AG04450 (cell line): ENCODE measurements around the gene BZW2. TPM values are rescaled to one million over a fixed set of nuclear protein-coding genes. Genes with fewer than 3 reads are reported as not detected.

Experiments used
- CTCF ChIA-PET: fragments of 300-600, 350-600 bp; formaldehyde crosslinking; extraction: SDS; loops from one replicate; lab custom pipeline; 2022; ENCODE audit warnings: antibody characterized with exemption, inconsistent platforms; lab: Charles Lee
- POLR2A ChIA-PET: fragments of 350-600 bp; formaldehyde crosslinking; extraction: SDS; loops from one replicate; lab custom pipeline; 2021; ENCODE audit warnings: antibody characterized with exemption, inconsistent platforms; lab: Yijun Ruan, JAX
- DNase-seq: peaks from one replicate; pipeline ENCODE4 v3.0.0-alpha.2; 2011; ENCODE audit warnings: low read depth, low spot score
- H3K27ac ChIP-seq: one replicate; pipeline ENCODE4 v1.5.1; 2012; ENCODE audit warnings: low read depth, low read length, control low read depth
- H3K27me3 ChIP-seq: one replicate; pipeline ENCODE4 v1.6.0; 2012; ENCODE audit warnings: low read length; ENCODE audit not compliant: control insufficient read depth, insufficient read depth
- H3K4me3 ChIP-seq: 2 replicates; pipeline ENCODE4 v1.5.1; 2011; ENCODE audit warnings: mild to moderate bottlenecking, low read depth, low read length, control low read depth
- H3K9me3 ChIP-seq: 2 replicates; pipeline ENCODE4 v1.5.1; 2012; ENCODE audit warnings: low read length; ENCODE audit not compliant: control insufficient read depth, insufficient read depth
- CTCF ChIP-seq: IDR thresholded peaks from 2 replicates; pipeline ENCODE4 v1.5.1; 2011; ENCODE audit warnings: low read depth, low read length, control low read depth, inconsistent platforms
- polyA plus RNA-seq: library from polyadenylated mRNA; depleted of rRNA; stranded (reverse); fragments of >200 nt; gene quantifications from 2 replicates; pipeline ENCODE4 v1.2.3, GENCODE V29; 2011

Gene BZW2
- polyA plus RNA-seq, 1 experiment: 84.4 TPM

GRCh38 chr7:16734148-16734726 lies 88.3 kb downstream of the BZW2 start:
- H3K4me3 ChIP-seq: no peak overlapping the region
- no peaks in the 10 kb centered on the region for H3K27me3 ChIP-seq
- ChIA-PET POLR2A (no interaction called here), CTCF (interaction anchor here (0.6 to 2.2 kb wide), 2 partner anchors 10 to 1081 kb away, joined by 3 to 7 read pairs; no protein-coding TSS in a partner anchor)
- TF ChIP-seq CTCF: no peak
- no peaks in the 10 kb centered on the region for H3K9me3 ChIP-seq
- DNase-seq: no peak
- no peak overlapping the region for H3K27ac ChIP-seq

DNA sequence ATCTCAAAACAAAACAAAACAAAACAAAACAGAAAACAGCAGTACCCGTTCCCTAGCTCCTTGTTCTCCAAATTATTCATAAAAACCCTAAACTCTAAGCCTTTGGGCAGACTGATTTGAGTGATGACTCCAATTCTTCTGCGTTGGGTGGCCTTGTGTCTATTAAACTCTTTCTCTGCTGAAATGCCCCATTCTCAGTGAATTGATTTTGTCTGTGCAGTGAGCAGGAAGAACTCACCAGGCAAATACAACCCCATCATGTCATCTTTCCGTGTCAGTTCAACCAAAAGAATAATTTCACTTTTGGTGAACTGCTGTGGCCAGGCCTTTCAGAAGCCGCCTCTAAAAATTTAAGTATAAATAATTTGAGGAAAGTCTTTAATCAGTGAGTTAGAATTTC lies 89.0 kb downstream of the BZW2 start:
- H3K27me3 ChIP-seq: no peaks in the 10 kb centered on the region
- no peak for TF ChIP-seq CTCF
- H3K4me3 ChIP-seq: no peak overlapping the region
- H3K9me3 ChIP-seq: no peaks in the 10 kb centered on the region
- DNase-seq: no peak
- ChIA-PET CTCF (interaction anchor here (0.6 to 2.2 kb wide), 2 partner anchors 9 to 1080 kb away, joined by 3 to 7 read pairs; no protein-coding TSS in a partner anchor), POLR2A (no interaction called here)
- H3K27ac ChIP-seq: no peak overlapping the region

GRCh38 chr7:16738011-16738688 lies 92.2 kb downstream of the BZW2 start:
- ChIA-PET CTCF (no interaction called here), POLR2A (no interaction called here)
- TF ChIP-seq CTCF: no peak
- no peaks in the 10 kb centered on the region for H3K27me3 ChIP-seq
- no peaks in the 10 kb centered on the region for H3K9me3 ChIP-seq
- no peak overlapping the region for H3K4me3 ChIP-seq
- no peak overlapping the region for H3K27ac ChIP-seq
- DNase-seq: no peak

DNA sequence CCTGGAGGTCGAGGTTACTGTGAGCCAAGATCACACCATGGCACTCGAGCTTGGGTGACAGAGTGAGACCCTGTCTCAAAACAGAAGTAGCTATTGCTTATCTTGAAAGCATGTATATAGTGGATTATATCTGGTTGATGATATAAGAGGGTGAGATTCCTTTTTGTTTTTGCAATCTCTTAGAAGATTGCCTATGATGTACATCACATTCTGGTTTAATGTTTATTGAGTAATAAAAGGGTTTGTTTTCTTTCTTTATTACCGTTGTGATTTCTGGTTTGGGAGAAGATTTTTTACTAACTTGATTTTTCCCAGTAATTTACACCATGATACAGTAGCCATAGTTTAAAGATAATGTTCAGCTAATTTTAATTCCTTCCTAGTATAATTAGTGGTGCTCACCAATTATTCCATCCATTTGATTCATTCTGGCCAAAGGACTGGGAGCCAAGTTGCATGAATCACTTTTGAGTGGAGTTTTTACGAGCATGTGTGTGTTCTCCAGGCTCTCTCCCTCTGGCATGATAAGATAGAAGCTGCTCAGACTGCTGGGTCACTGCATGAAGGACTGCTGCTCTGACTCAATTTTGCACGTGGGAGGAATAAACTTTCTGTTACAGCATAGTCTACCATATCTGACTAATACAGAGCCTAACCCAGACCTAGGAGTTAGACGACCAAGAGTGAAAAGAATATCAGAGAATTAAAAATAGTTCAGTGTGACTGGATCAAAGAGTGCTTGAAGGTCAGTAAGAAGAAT lies 94.1 kb downstream of the BZW2 start:
- H3K4me3 ChIP-seq: no peak overlapping the region
- no peaks in the 10 kb centered on the region for H3K27me3 ChIP-seq
- peak overlapping the region; percentile 77 for H3K27ac ChIP-seq
- peak; percentile 90 for DNase-seq
- no peak for TF ChIP-seq CTCF
- ChIA-PET POLR2A (interaction anchor here (0.6 to 1.3 kb wide), 2 partner anchors 95 to 414 kb away, joined by 3 read pairs; partner anchors contain the start of gene ANKMY2), CTCF (interaction anchor here (0.7 to 1.2 kb wide), 2 partner anchors 14 to 66 kb away, joined by 3 to 5 read pairs; partner anchors contain the start of gene TSPAN13)
- H3K9me3 ChIP-seq: no peaks in the 10 kb centered on the region; the same call in 1 of the 2 replicates
